Measurements from ENCODE around the gene SLC22A23.

The SLC22A23 gene

DNA sequence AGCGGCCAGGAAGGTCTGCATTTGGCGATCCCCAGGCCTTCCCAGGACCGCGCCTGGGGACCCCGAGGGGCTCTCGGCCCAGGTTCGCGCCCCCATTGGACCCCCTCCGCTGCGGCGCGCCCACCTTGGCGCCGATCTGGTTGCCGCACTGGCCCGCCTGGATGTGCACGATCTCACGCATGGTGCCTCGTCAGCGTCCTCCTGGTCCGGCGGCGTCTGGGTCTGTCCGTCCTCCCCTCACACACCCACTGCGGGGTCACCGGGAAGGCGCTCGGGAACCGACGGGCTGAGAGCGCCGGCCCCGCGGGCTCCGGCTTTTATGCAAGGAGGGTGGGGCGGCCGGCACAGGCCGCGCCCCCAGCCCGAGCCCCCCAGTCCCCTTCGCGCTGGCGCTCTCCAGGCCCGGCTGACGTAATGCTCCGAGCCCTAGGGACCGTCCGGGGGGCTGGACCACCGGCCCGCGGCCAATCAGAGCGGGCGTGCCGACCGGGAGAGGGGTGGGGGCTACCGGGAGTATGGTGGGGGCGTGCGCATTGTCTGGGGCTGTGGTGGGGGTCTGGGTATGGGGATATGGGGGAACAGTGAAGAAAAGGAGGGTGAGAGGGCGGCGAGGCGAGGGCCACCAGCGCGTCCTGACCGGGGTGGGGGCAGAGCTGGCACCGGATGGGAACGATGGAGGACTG is 229.3 kb downstream of the SLC22A23 start, which contains the start of gene TUBB2B (continued):
- TF ChIP-seq, protein P1, sequence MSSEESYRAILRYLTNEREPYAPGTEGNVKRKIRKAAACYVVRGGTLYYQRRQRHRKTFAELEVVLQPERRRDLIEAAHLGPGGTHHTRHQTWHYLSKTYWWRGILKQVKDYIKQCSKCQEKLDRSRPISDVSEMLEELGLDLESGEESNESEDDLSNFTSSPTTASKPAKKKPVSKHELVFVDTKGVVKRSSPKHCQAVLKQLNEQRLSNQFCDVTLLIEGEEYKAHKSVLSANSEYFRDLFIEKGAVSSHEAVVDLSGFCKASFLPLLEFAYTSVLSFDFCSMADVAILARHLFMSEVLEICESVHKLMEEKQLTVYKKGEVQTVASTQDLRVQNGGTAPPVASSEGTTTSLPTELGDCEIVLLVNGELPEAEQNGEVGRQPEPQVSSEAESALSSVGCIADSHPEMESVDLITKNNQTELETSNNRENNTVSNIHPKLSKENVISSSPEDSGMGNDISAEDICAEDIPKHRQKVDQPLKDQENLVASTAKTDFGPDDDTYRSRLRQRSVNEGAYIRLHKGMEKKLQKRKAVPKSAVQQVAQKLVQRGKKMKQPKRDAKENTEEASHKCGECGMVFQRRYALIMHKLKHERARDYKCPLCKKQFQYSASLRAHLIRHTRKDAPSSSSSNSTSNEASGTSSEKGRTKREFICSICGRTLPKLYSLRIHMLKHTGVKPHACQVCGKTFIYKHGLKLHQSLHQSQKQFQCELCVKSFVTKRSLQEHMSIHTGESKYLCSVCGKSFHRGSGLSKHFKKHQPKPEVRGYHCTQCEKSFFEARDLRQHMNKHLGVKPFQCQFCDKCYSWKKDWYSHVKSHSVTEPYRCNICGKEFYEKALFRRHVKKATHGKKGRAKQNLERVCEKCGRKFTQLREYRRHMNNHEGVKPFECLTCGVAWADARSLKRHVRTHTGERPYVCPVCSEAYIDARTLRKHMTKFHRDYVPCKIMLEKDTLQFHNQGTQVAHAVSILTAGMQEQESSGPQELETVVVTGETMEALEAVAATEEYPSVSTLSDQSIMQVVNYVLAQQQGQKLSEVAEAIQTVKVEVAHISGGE (tag by site-specific recombination; conservative IDR thresholded peaks at IDR 0.05; ENCODE audit: low read depth), result 0 out of 2 replicates have a peak, but pooled peaks have one; percentile 15
- TF ChIP-seq ZNF596 (tag by site-specific recombination; IDR thresholded peaks at IDR 0.05) (0 out of 2 replicates have a peak, but pooled peaks have one; percentile 26), GLIS1 (tag by site-specific recombination; IDR thresholded peaks at IDR 0.05) (peak; percentile 90), SP2 (tag by site-specific recombination; IDR thresholded peaks at IDR 0.05) (peak; percentile 91), ZNF660 (tag by site-specific recombination; IDR thresholded peaks at IDR 0.05) (0 out of 2 replicates have a peak, but pooled peaks have one; percentile 14), ZSCAN30 (tag by site-specific recombination; IDR thresholded peaks at IDR 0.05) (no peak)
- TF ChIP-seq, protein P2, sequence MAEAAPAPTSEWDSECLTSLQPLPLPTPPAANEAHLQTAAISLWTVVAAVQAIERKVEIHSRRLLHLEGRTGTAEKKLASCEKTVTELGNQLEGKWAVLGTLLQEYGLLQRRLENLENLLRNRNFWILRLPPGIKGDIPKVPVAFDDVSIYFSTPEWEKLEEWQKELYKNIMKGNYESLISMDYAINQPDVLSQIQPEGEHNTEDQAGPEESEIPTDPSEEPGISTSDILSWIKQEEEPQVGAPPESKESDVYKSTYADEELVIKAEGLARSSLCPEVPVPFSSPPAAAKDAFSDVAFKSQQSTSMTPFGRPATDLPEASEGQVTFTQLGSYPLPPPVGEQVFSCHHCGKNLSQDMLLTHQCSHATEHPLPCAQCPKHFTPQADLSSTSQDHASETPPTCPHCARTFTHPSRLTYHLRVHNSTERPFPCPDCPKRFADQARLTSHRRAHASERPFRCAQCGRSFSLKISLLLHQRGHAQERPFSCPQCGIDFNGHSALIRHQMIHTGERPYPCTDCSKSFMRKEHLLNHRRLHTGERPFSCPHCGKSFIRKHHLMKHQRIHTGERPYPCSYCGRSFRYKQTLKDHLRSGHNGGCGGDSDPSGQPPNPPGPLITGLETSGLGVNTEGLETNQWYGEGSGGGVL (tag by site-specific recombination; IDR thresholded peaks at IDR 0.05), result peak; percentile 90
- TF ChIP-seq, protein P3, sequence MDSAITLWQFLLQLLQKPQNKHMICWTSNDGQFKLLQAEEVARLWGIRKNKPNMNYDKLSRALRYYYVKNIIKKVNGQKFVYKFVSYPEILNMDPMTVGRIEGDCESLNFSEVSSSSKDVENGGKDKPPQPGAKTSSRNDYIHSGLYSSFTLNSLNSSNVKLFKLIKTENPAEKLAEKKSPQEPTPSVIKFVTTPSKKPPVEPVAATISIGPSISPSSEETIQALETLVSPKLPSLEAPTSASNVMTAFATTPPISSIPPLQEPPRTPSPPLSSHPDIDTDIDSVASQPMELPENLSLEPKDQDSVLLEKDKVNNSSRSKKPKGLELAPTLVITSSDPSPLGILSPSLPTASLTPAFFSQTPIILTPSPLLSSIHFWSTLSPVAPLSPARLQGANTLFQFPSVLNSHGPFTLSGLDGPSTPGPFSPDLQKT (IDR thresholded peaks at IDR 0.05; ENCODE audit: borderline replicate concordance, low read depth, low read length), result no peak

DNA sequence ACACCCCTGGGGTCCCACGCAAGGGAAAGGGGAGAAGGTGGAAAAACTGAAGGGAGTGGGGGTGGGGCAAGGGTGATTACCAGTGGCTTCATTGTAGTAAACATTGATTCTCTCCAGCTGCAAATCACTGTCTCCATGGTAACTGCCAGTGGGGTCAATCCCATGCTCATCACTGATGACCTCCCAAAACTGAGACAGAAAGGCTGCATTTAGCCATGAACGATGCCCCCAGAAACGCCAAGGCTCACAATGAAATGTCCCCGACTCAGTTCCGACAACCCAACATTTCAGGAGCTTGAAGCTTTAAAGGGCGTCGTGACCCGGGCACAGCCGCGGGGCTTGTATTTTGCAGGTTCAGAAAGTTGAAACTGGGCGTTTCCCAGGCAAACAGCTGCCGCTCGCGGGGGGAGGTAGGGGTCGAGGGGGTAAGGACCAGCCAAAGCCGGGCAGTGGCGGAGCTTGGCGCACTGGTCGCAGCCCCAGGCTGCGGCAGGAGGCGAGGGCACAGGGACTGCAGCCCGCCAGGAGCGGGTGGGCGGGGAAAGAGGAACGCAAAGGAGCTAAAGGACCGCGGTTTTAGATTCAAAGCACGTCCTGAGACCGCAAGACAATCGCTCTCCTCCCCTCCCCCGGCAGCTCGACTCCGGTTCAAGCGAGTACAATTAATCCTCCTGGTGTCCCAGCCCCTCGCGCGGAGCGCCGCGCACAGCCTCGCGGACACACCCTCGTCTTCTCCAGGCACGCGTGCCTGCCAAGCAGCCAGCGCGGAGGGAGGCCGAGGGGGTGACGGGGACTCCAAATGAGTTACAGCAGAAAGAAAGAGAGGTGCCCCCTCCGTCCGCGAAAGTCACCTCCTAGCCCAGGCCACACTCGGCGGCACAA is 230.1 kb downstream of the SLC22A23 start:
- peak overlapping the region; percentile 93 for H3K27ac ChIP-seq (ENCODE audit: extremely low read depth, low read depth, low read length)
- H3K36me3 ChIP-seq (ENCODE audit: control insufficient read depth in 2 of 2, insufficient read depth in 1 of 2, low read length in 2 of 2), result peaks cover 16 to 18% of the 10 kb centered on the region in 2 experiments; a peak in 2 of 3 replicates
- ChIA-PET CTCF (interaction anchor here (0.6 to 1.5 kb wide), 6 partner anchors 13 to 171 kb away, joined by 3 to 13 read pairs (median 4); partner anchors contain the start of gene TUBB2A), POLR2A (interaction anchor here (0.6 to 2.6 kb wide), 24 partner anchors 9 to 794 kb away, joined by 3 to 26 read pairs (median 6); partner anchors contain the start of genes BPHL, PSMG4 and TUBB2A)
- H3K4me3 ChIP-seq (ENCODE audit: low read depth, low read length), result peak overlapping the region; percentile 63
- peaks cover 8% of the 10 kb centered on the region; the same call in 1 of the 2 replicates for H3K4me1 ChIP-seq (ENCODE audit: control insufficient read depth, insufficient read depth, low read length)
- H3K9me3 ChIP-seq (ENCODE audit: control insufficient read depth, insufficient read depth, low read depth, low read length), result no peaks in the 10 kb centered on the region
- peak; percentile 76 for TF ChIP-seq ZNF341 (tag by site-specific recombination; IDR thresholded peaks at IDR 0.05; ENCODE audit: low read depth)
- no peak for TF ChIP-seq GLI2 (tag by site-specific recombination; IDR thresholded peaks at IDR 0.05; ENCODE audit: borderline replicate concordance, low read depth)
- no peak for TF ChIP-seq ZNF792 (tag by site-specific recombination; IDR thresholded peaks at IDR 0.05)
- TF ChIP-seq, protein P4, sequence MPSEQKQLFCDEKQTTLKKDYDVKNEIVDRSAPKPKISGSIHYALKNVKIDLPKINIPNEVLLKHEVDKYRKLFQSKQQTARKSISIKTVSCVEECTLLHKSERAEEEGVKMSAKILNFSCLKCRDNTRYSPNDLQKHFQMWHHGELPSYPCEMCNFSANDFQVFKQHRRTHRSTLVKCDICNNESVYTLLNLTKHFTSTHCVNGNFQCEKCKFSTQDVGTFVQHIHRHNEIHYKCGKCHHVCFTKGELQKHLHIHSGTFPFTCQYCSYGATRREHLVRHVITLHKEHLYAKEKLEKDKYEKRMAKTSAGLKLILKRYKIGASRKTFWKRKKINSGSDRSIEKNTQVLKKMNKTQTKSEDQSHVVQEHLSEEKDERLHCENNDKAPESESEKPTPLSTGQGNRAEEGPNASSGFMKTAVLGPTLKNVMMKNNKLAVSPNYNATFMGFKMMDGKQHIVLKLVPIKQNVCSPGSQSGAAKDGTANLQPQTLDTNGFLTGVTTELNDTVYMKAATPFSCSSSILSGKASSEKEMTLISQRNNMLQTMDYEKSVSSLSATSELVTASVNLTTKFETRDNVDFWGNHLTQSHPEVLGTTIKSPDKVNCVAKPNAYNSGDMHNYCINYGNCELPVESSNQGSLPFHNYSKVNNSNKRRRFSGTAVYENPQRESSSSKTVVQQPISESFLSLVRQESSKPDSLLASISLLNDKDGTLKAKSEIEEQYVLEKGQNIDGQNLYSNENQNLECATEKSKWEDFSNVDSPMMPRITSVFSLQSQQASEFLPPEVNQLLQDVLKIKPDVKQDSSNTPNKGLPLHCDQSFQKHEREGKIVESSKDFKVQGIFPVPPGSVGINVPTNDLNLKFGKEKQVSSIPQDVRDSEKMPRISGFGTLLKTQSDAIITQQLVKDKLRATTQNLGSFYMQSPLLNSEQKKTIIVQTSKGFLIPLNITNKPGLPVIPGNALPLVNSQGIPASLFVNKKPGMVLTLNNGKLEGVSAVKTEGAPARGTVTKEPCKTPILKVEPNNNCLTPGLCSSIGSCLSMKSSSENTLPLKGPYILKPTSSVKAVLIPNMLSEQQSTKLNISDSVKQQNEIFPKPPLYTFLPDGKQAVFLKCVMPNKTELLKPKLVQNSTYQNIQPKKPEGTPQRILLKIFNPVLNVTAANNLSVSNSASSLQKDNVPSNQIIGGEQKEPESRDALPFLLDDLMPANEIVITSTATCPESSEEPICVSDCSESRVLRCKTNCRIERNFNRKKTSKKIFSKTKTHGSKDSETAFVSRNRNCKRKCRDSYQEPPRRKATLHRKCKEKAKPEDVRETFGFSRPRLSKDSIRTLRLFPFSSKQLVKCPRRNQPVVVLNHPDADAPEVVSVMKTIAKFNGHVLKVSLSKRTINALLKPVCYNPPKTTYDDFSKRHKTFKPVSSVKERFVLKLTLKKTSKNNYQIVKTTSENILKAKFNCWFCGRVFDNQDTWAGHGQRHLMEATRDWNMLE (tag by site-specific recombination; conservative IDR thresholded peaks at IDR 0.05; ENCODE audit: low read depth), result 0 out of 2 replicates have a peak, but pooled peaks have one; percentile 5
- TF ChIP-seq, protein P5, sequence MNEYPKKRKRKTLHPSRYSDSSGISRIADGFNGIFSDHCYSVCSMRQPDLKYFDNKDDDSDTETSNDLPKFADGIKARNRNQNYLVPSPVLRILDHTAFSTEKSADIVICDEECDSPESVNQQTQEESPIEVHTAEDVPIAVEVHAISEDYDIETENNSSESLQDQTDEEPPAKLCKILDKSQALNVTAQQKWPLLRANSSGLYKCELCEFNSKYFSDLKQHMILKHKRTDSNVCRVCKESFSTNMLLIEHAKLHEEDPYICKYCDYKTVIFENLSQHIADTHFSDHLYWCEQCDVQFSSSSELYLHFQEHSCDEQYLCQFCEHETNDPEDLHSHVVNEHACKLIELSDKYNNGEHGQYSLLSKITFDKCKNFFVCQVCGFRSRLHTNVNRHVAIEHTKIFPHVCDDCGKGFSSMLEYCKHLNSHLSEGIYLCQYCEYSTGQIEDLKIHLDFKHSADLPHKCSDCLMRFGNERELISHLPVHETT (tag by site-specific recombination; IDR thresholded peaks at IDR 0.05), result no peak
